GM10847 (cell line): ENCODE results near the gene FAT4.

Experiments
- POLR2A ChIP-seq: IDR thresholded peaks from 2 replicates; pipeline ENCODE4 v1.6.1; 2011; ENCODE audit not compliant: insufficient read length; ENCODE audit errors: extremely low read depth

FAT4 gene

DNA sequence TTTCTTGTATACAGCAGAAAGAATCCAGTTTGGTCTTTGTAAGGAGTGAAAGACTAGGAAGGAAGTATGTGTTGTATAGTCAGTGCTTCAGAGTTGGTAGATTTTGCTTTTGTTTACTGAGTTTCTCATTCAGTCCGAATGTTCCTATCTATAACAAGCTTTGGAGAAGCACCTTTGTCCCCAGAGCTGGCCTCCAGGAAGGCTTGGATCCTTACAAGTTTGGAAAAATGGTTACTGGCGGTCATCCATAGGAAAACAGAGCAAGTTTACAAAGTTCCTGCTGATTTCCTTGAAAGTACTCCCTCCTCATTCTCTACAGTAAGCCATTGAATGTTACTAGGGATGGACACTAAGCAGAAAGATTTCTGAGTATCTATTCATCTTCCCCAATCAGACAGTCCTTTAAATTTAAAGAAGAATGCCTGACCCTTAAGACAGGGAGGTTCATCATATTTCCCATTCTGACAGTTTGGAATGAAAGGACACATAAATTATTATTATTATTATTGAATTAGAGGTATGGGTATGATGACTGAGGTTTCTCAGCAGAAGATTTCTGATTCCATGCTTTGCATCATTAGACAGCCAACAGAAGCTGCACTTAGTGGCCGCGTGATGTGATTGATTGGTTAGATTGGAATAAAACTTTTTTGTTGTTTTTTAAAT, 35.8 kb downstream of the FAT4 start:
- no peak for TF ChIP-seq POLR2A

DNA sequence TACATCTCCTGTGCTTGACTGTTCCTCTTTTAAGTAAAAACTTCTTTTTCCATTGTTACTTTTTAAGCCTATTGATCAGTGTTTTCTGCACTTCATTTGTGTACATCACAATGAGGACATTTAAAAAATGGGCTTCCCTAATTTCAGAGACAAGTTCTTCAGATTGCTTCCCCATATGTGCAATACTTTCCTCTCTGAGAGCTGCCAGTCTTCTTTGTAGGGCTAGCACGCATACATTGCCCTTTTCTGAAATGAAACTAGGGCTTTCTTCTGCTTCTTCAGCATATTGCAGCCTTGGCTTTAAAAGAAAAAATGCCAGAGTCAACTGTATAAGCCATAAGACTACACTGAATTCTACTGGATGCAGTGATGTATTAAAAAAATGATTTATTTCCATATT, 37.8 kb downstream of the FAT4 start:
- no peak for TF ChIP-seq POLR2A

- TF ChIP-seq POLR2A = no peak
Observed at GRCh38 chr4:125353131-125353530, 38.4 kb downstream of the FAT4 start.

DNA sequence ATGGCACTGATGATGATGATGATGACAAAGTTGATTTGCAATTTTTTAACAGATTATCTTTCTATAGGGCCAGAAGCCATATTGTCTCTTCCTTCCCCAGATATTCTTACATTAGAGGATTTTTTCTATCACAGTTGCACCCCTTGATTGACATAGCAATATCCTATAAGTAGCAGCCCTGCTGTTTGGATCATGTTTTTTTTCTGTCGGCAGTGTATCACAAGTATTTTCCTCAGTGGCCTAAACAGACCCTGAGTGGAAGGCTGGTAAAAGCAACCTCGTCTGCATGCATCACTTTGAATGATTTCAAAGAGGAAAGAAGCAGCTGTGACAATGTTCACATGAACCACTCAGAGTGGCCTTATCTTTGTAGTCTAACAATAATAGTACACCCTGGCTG, 41.0 kb downstream of the FAT4 start:
- TF ChIP-seq POLR2A = no peak

GRCh38 chr4:125357675-125358074, 42.9 kb downstream of the FAT4 start:
- TF ChIP-seq POLR2A = no peak

GRCh38 chr4:125358453-125358852, 43.7 kb downstream of the FAT4 start:
- TF ChIP-seq POLR2A = no peak

- TF ChIP-seq POLR2A = no peak
Observed at GRCh38 chr4:125359363-125359762, 44.6 kb downstream of the FAT4 start.

DNA sequence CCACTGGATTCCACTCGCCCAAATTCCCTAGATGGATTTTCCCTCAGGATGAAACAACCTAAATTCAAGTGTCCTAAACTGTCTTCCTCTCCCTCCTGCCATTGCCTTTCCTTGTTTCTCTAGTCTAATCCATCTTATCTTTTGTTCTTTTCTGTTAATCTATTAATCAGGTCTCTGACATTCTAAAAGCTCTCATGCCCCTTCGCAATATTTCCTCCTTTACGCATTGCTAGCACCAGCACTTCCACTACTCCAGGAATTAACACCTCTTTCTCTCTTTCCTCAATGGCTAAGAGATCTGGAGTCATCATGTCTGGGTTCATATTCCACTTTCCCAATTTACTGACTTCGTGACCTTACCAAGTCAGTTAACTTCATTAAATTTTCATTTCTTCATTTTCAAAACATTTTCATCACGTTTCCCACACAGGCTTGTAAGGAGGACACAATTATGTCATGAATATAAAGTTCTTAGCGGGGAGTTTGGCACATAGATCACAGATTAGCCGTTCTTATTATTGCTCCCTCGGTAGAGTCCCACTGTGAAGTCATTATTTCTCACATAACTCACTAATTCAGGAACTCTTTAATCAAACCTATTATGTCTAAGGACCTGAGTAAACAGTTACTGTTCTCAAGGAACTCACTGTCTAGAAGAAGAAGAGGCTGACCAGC, 45.3 kb downstream of the FAT4 start:
- TF ChIP-seq POLR2A = no peak

DNA sequence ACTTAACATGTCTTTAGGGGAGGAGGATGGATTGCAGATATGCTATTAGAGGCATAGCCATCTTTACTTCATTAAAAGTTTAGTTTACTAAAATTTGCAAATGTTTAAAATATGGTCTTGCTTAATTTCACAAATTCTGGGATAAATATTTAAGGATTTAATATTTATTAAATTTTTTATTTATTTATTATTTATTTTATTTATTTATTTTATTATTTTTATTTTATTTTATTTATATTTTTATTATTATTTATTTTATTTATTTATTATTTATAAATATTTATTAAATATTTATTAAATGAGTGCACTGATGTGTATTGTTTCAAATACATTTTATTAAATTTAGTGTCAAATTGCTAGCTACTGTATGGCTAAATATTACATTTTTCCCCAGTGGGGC, 46.0 kb downstream of the FAT4 start:
- no peak for TF ChIP-seq POLR2A
